Mucosa of descending colon (tissue), 3 donors: ENCODE measurements around the gene MED12L. TPM values are rescaled to one million over a fixed set of nuclear protein-coding genes. Genes with fewer than 3 reads are reported as not detected.

Experiments used
- ATAC-seq: fragments of 200-7000 bp; cut with Tn5 transposase; one replicate; pipeline ENCODE4 v1.9.1; 2020; ENCODE audit warnings: mild to moderate bottlenecking, moderate library complexity
- DNase-seq, 3 donors: peaks; one replicate each; pipeline ENCODE4 v3.0.0-alpha.2; 2020
- H3K36me3 ChIP-seq: fragments of 200-600 bp; one replicate; pipeline ENCODE4 v1.8.0; 2021; ENCODE audit warnings: low read depth, mild to moderate bottlenecking
- H3K4me1 ChIP-seq: fragments of 200-600 bp; one replicate; pipeline ENCODE4 v1.8.0; 2021; ENCODE audit warnings: low read depth, mild to moderate bottlenecking
- H3K4me3 ChIP-seq: fragments of 200-600 bp; one replicate; pipeline ENCODE4 v1.8.0; 2021; ENCODE audit warnings: mild to moderate bottlenecking
- H3K9me3 ChIP-seq: fragments of 200-600 bp; one replicate; pipeline ENCODE4 v1.8.0; 2021; ENCODE audit warnings: mild to moderate bottlenecking
- CTCF ChIP-seq: fragments of 200-600 bp; IDR thresholded peaks from one replicate; pipeline ENCODE4 v1.8.0; 2022; ENCODE audit warnings: antibody characterized with exemption, mild to moderate bottlenecking
- intact Hi-C, 2 donors: fragments of 100-400 bp; cut with DNase I in 1 of 2; cut with micrococcal nuclease in 1 of 2; formaldehyde crosslinking; loops; one replicate each; pipeline versions ENCODE4 v1.11.0 to v1.11.1; 2022; cut with DNase I, micrococcal nuclease
- total RNA-seq, 3 donors: library from RNA; stranded (reverse); fragmentation: NEBNext Ultra II Directional in 2 of 3; extraction: Animal tissue kit (Norgen Biotek cat#: 25700) in 2 of 3; gene quantifications; one replicate each; pipeline versions ENCODE4 v1.2.1 to v1.2.4, GENCODE V29; 2021 to 2023
- donor health status: DM: no; HTN: no; CAD: no; lungs with moderate emphysema.
- donor health status: DM: no; HTN: no; CAD: no.
- donor health status: DM: no; HTN: yes; CAD: no.

Gene MED12L
- total RNA-seq, 3 donors from 2014 or later: 0.39 to 2.4 (median 0.55) TPM

- intact Hi-C loops: no loop called here
- Histone ChIP-seq H3K9me3 (no peaks in the 10 kb centered on the region), H3K4me1 (no peaks in the 10 kb centered on the region), H3K4me3 (no peak overlapping the region), H3K36me3 (no peaks in the 10 kb centered on the region)
- TF ChIP-seq CTCF: no peak
- ATAC-seq (peak; percentile 43), DNase-seq (no peak)
Observed at GRCh38 chr3:151204530-151205402, 119.3 kb downstream of the MED12L start.

- Histone ChIP-seq H3K4me1 (no peaks in the 10 kb centered on the region), H3K36me3 (no peaks in the 10 kb centered on the region), H3K9me3 (no peaks in the 10 kb centered on the region), H3K4me3 (no peak overlapping the region)
- TF ChIP-seq CTCF: no peak
- ATAC-seq (no peak), DNase-seq (no peak)
- intact Hi-C loops: no loop called here
Observed at GRCh38 chr3:151205482-151205881, 120.0 kb downstream of the MED12L start.

DNA sequence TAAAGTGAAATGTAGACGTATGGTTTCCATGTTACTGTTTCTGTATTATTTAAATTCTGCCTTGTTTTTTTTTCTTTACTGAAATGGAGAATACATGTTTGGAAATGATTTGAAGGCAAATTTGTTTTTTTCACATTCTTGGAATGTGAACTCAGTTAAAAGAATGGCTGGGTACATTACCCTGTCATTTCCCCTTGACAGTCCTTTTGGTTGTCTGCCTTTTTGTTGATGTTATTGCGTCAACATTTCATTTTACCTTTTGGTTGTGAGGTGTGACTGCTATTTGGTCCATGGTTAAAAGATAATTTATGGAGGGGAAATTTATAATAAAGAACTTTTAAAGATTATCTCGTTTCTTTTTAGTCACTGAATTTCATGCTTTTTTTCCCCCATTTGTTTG is 120.7 kb downstream of the MED12L start:
- intact Hi-C loops: no loop called here
- H3K36me3 ChIP-seq: no peaks in the 10 kb centered on the region
- no peak for DNase-seq
- no peak overlapping the region for H3K4me3 ChIP-seq
- no peaks in the 10 kb centered on the region for H3K9me3 ChIP-seq
- ATAC-seq: no peak
- H3K4me1 ChIP-seq: no peaks in the 10 kb centered on the region
- no peak for TF ChIP-seq CTCF

- DNase-seq: no peak
Observed at GRCh38 chr3:151209654-151210053, 124.2 kb downstream of the MED12L start.

DNA sequence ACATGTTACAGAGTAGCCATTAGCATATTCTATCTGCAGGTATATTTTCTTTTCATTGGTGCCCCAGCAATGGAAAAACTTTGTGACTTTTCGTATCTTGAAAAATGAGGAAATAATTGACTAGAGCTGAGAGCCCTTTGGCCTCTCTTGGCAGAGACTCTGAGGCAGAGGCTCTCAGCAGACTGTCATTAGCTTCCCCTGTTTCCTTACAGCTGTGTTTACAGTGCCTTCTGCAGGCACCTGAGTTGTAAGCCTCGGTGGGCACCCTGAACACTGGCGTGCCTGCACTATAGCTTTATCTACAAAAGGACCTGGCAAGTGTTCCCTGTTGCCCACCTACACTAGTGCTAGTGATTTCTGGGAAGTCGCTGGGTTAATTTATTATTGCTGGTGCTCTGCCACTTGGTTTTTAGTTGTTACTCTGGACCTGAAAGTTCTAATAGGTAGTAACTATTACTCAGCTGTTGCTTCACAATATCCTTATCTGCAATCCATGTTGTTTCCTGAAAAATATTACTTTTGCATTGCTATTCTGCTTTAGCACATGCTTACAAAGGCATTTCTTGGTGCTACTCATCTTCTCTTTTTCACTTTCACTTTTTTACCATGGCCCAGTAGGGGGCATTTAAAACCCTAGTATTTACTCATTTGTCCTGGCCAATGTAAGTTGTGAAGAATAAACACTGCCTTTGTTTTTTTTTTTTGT is 125.4 kb downstream of the MED12L start:
- peak in 2 of 3 donors; percentile 43 to 53 for DNase-seq
- TF ChIP-seq CTCF: no peak
- intact Hi-C loops: no loop called here

More at GRCh38 chr3:151209654-151210053, 124.2 kb downstream of the MED12L start:
- intact Hi-C loops: no loop called here
- Histone ChIP-seq H3K4me3 (no peak overlapping the region), H3K4me1 (no peaks in the 10 kb centered on the region), H3K36me3 (no peaks in the 10 kb centered on the region), H3K9me3 (no peaks in the 10 kb centered on the region)
- ATAC-seq: no peak
- TF ChIP-seq CTCF: no peak

More for the DNA sequence above, 125.4 kb downstream of the MED12L start:
- no peaks in the 10 kb centered on the region for H3K4me1 ChIP-seq
- H3K9me3 ChIP-seq: no peaks in the 10 kb centered on the region
- H3K4me3 ChIP-seq: no peak overlapping the region
- peak; percentile 95 for ATAC-seq
- H3K36me3 ChIP-seq: no peaks in the 10 kb centered on the region
